H9 (cell line): ENCODE measurements around the gene ATP5F1B. TPM values are rescaled to one million over a fixed set of nuclear protein-coding genes. Genes with fewer than 3 reads are reported as not detected.
A peak's percentile ranks its signal among the peaks of the same experiment; 100 is the strongest.

Experiments
- DNase-seq: peaks from one replicate; pipeline ENCODE4 v3.0.0-alpha.2; 2017
- H2AFZ ChIP-seq: one replicate; pipeline ENCODE4 v1.6.1; 2013; ENCODE audit warnings: mild to moderate bottlenecking, low read length, control low read depth, moderate library complexity
- H2AK5ac ChIP-seq: 2 replicates; pipeline ENCODE4 v1.6.1; 2013; ENCODE audit warnings: low read length, control low read depth, mixed read lengths; ENCODE audit not compliant: insufficient read length
- H2BK120ac ChIP-seq: one replicate; pipeline ENCODE4 v1.6.1; 2013; ENCODE audit warnings: low read depth, mild to moderate bottlenecking, low read length, control low read depth, inconsistent platforms; ENCODE audit not compliant: poor library complexity, severe bottlenecking
- H2BK12ac ChIP-seq: 2 replicates; pipeline ENCODE4 v1.6.1; 2013; ENCODE audit warnings: low read length, control low read depth, mixed read lengths, low read depth; ENCODE audit not compliant: insufficient read length
- H2BK15ac ChIP-seq: 2 replicates; pipeline ENCODE4 v1.6.1; 2013; ENCODE audit warnings: low read depth, low read length, control low read depth
- H2BK20ac ChIP-seq: one replicate; pipeline ENCODE4 v1.6.1; 2013; ENCODE audit warnings: low read depth, mild to moderate bottlenecking, low read length, control low read depth, inconsistent platforms; ENCODE audit not compliant: poor library complexity, severe bottlenecking
- H2BK5ac ChIP-seq: 2 replicates; pipeline ENCODE4 v1.6.1; 2013; ENCODE audit warnings: low read length, control low read depth, mixed read lengths; ENCODE audit not compliant: insufficient read length
- H3K14ac ChIP-seq: 2 replicates; pipeline ENCODE4 v1.6.1; 2013; ENCODE audit warnings: low read length, control low read depth; ENCODE audit not compliant: insufficient read depth
- H3K18ac ChIP-seq: 2 replicates; pipeline ENCODE4 v1.6.1; 2013; ENCODE audit warnings: low read depth, mild to moderate bottlenecking, mixed read lengths, low read length, control low read depth; ENCODE audit not compliant: insufficient read length
- H3K23ac ChIP-seq: 2 replicates; pipeline ENCODE4 v1.6.1; 2013; ENCODE audit warnings: low read length, control low read depth, mixed read lengths, low read depth; ENCODE audit not compliant: insufficient read length
- H3K23me2 ChIP-seq: 2 replicates; pipeline ENCODE4 v1.6.1; 2013; ENCODE audit warnings: low read depth, mild to moderate bottlenecking, mixed read lengths, low read length, control low read depth; ENCODE audit not compliant: insufficient read length, poor library complexity, severe bottlenecking
- H3K27ac ChIP-seq: 2 replicates; pipeline ENCODE4 v1.5.1; 2013; ENCODE audit warnings: low read length, control low read depth, mixed read lengths, low read depth; ENCODE audit not compliant: insufficient read length
- H3K27me3 ChIP-seq: 2 replicates; pipeline ENCODE4 v1.6.1; 2013; ENCODE audit warnings: low read length, control low read depth, inconsistent platforms; ENCODE audit not compliant: insufficient read depth
- H3K4ac ChIP-seq: 2 replicates; pipeline ENCODE4 v1.6.1; 2013; ENCODE audit warnings: low read depth, mild to moderate bottlenecking, control low read depth, inconsistent platforms, low read length, moderate library complexity
- H3K4me1 ChIP-seq: 2 replicates; pipeline ENCODE4 v1.6.1; 2013; ENCODE audit warnings: low read length, control low read depth, inconsistent platforms; ENCODE audit not compliant: insufficient read depth
- H3K4me2 ChIP-seq: 2 replicates; pipeline ENCODE4 v1.6.1; 2013; ENCODE audit warnings: low read length, control low read depth, mixed read lengths; ENCODE audit not compliant: insufficient read length, insufficient read depth
- H3K56ac ChIP-seq: 2 replicates; pipeline ENCODE4 v1.6.1; 2013; ENCODE audit warnings: low read depth, mild to moderate bottlenecking, mixed read lengths, low read length, control low read depth; ENCODE audit not compliant: insufficient read length
- H3K79me1 ChIP-seq: 2 replicates; pipeline ENCODE4 v1.6.1; 2013; ENCODE audit warnings: low read depth, mild to moderate bottlenecking, moderate library complexity, low read length, control low read depth, inconsistent platforms; ENCODE audit not compliant: insufficient read depth, poor library complexity, severe bottlenecking
- H3K79me2 ChIP-seq: 2 replicates; pipeline ENCODE4 v1.6.1; 2013; ENCODE audit warnings: low read length, control low read depth, inconsistent platforms; ENCODE audit not compliant: insufficient read depth
- H3K9ac ChIP-seq: 2 replicates; pipeline ENCODE4 v1.6.1; 2013; ENCODE audit warnings: low read length, control low read depth, mixed read lengths; ENCODE audit not compliant: insufficient read length; ENCODE audit errors: extremely low read depth
- H3K9me3 ChIP-seq: one replicate; pipeline ENCODE4 v1.6.1; 2013; ENCODE audit warnings: low read depth, low read length, inconsistent platforms; ENCODE audit not compliant: control insufficient read depth
- H3T11ph ChIP-seq: one replicate; pipeline ENCODE4 v1.6.1; 2013; ENCODE audit warnings: mild to moderate bottlenecking, low read length, control low read depth, inconsistent platforms
- H4K20me1 ChIP-seq: one replicate; pipeline ENCODE4 v1.6.1; 2013; ENCODE audit not compliant: control insufficient read depth, insufficient read length, insufficient read depth
- H4K5ac ChIP-seq: 2 replicates; pipeline ENCODE4 v1.6.1; 2013; ENCODE audit warnings: low read depth, mild to moderate bottlenecking, mixed read lengths, low read length, control low read depth; ENCODE audit not compliant: insufficient read length
- H4K8ac ChIP-seq: replicated peaks from 2 replicates; pipeline ENCODE4 v1.6.1; 2013; ENCODE audit warnings: low read length, control low read depth, mixed read lengths, low read depth; ENCODE audit not compliant: insufficient read length
- H4K91ac ChIP-seq: 2 replicates; pipeline ENCODE4 v1.6.1; 2013; ENCODE audit warnings: low read depth, mild to moderate bottlenecking, moderate library complexity, mixed read lengths, low read length, control low read depth; ENCODE audit not compliant: insufficient read length
- H3K27ac Mint-ChIP-seq, 3 experiments: 2 replicates in 2 of 3; 3 replicates in 1 of 3; pipeline ENCODE4 v1.8.0; 2020 to 2021; ENCODE audit warnings: mixed read lengths in 3 of 3, mild to moderate bottlenecking in 1 of 3, moderate library complexity in 1 of 3
- H3K27me3 Mint-ChIP-seq: 2 replicates; pipeline ENCODE4 v1.8.0; 2021; ENCODE audit warnings: low read depth, mild to moderate bottlenecking, moderate library complexity, mixed read lengths
- H3K36me3 Mint-ChIP-seq, 3 experiments: 2 replicates in 2 of 3; 3 replicates in 1 of 3; pipeline ENCODE4 v1.8.0; 2020 to 2021; ENCODE audit warnings: low read depth in 3 of 3, mixed read lengths in 3 of 3; ENCODE audit not compliant: insufficient read depth in 1 of 3
- H3K4me1 Mint-ChIP-seq, 2 experiments: 2 replicates each; pipeline ENCODE4 v1.8.0; 2020; ENCODE audit warnings: mixed read lengths in 2 of 2
- H3K4me3 Mint-ChIP-seq, 2 experiments: 2 replicates in 1 of 2; 3 replicates in 1 of 2; pipeline ENCODE4 v1.8.0; 2020 to 2021; ENCODE audit warnings: mild to moderate bottlenecking in 2 of 2, mixed read lengths in 2 of 2, moderate library complexity in 1 of 2
- H3K9me3 Mint-ChIP-seq, 2 experiments: 2 replicates in 1 of 2; 3 replicates in 1 of 2; pipeline ENCODE4 v1.8.0; 2020; ENCODE audit warnings: mild to moderate bottlenecking in 2 of 2, mixed read lengths in 2 of 2, moderate library complexity in 1 of 2
- CTCF ChIP-seq: fragments of 200-600 bp; sonication (generic); conservative IDR thresholded peaks from 3 replicates; pipeline ENCODE4 v1.8.0; 2021; ENCODE audit warnings: antibody characterized with exemption, mild to moderate bottlenecking
- WGBS: extraction: QIAGEN DNeasy Blood & Tissue Kit; methylation state at CpG from one replicate; pipeline ENCODE4 v1.1.7; 2013; ENCODE audit warnings: missing lambda C conversion rate, low lambda C conversion rate, mixed read lengths; ENCODE audit not compliant: insufficient read length; ENCODE audit errors: extremely low coverage; 5-methylcytosine and 5-hydroxymethylcytosine counted together
- total RNA-seq: library from RNA; stranded (reverse); gene quantifications from 2 replicates; pipeline ENCODE4 v1.2.1, GENCODE V29; 2021

ATP5F1B gene
- total RNA-seq, 1 experiment from 2014 or later, result 927 TPM

- Mint-ChIP-seq H3K4me1 (peaks cover 48 to 54% of the 10 kb centered on the region in 2 experiments), H3K36me3 (peaks cover 40 to 51% (median 43%) of the 10 kb centered on the region in 3 experiments; a peak in 6 of 7 replicates), H3K4me3 (peak overlapping the region in 1 of 2 experiments; percentile 48; a peak in 2 of 5 replicates), H3K27ac (peak overlapping the region in 2 of 3 experiments; percentile 57 to 96; a peak in 3 of 7 replicates), H3K27me3 (no peaks in the 10 kb centered on the region), H3K9me3 (peaks cover 0 to 3% of the 10 kb centered on the region in 2 experiments; a peak in 1 of 5 replicates)
- Histone ChIP-seq H3K4me2 (no peak overlapping the region), H4K5ac (no peak overlapping the region), H3K27ac (no peak overlapping the region), H2BK5ac (no peak overlapping the region), H3K9me3 (no peaks in the 10 kb centered on the region), H4K91ac (no peak overlapping the region), H3K9ac (no peak overlapping the region), H4K20me1 (no peaks in the 10 kb centered on the region), H3K56ac (no peak overlapping the region), H2AFZ (no peak overlapping the region), H3K79me1 (no peaks in the 10 kb centered on the region), H3K79me2 (no peaks in the 10 kb centered on the region), H3K18ac (no peak overlapping the region), H3K14ac (no peak overlapping the region), H3K23me2 (peaks cover 25% of the 10 kb centered on the region), H2BK20ac (no peak overlapping the region), H2BK12ac (no peak overlapping the region), H3K23ac (no peak overlapping the region), H3T11ph (no peak overlapping the region), H2AK5ac (no peak overlapping the region), H3K4me1 (peaks cover 8% of the 10 kb centered on the region; the same call in 1 of the 2 replicates), H3K27me3 (no peaks in the 10 kb centered on the region), H4K8ac (no peak overlapping the region), H2BK15ac (no peak overlapping the region), H3K4ac (no peak overlapping the region), H2BK120ac (no peak overlapping the region)
- no peak for TF ChIP-seq CTCF
- no CpG with 5 or more reads among the region's 2 CpGs for WGBS
- no peak for DNase-seq
These were observed 8.2 kb downstream of the ATP5F1B start for GRCh38 chr12:56637621-56638020.
